Measurements from ENCODE around the gene DNM3.

DNM3 gene

GRCh38 chr1:172185211-172185610 lies 343.9 kb downstream of the DNM3 start:
- no peak for FAIRE-seq

- FAIRE-seq = no peak
These were observed 344.7 kb downstream of the DNM3 start for GRCh38 chr1:172185996-172186395.

- no peak for FAIRE-seq
These were observed 360.3 kb downstream of the DNM3 start for GRCh38 chr1:172201572-172201971.

- FAIRE-seq = peak; percentile 10
These were observed 362.0 kb downstream of the DNM3 start for GRCh38 chr1:172203135-172203823.

- FAIRE-seq = no peak
These were observed 362.6 kb downstream of the DNM3 start for GRCh38 chr1:172203902-172204301.

GRCh38 chr1:172206256-172206655 lies 365.0 kb downstream of the DNM3 start:
- FAIRE-seq = no peak

GRCh38 chr1:172208635-172209034 lies 367.3 kb downstream of the DNM3 start:
- FAIRE-seq = no peak

- FAIRE-seq = no peak
These were observed 369.9 kb downstream of the DNM3 start for GRCh38 chr1:172211221-172211620.

- no peak for FAIRE-seq
These were observed 370.8 kb downstream of the DNM3 start for GRCh38 chr1:172212124-172212523.

- no peak for FAIRE-seq
These were observed 373.7 kb downstream of the DNM3 start for GRCh38 chr1:172215006-172215405.

GRCh38 chr1:172219966-172220365 lies 378.7 kb downstream of the DNM3 start:
- no peak for FAIRE-seq

GRCh38 chr1:172220376-172220775 lies 379.1 kb downstream of the DNM3 start:
- no peak for FAIRE-seq

- FAIRE-seq = no peak
These were observed 380.1 kb downstream of the DNM3 start for GRCh38 chr1:172221436-172221835.

GRCh38 chr1:172224871-172225270 lies 383.6 kb downstream of the DNM3 start:
- FAIRE-seq = no peak

GRCh38 chr1:172229942-172230341 lies 388.6 kb downstream of the DNM3 start:
- FAIRE-seq = no peak

- no peak for FAIRE-seq
These were observed 389.2 kb downstream of the DNM3 start for GRCh38 chr1:172230526-172230925.

- no peak for FAIRE-seq
These were observed 395.7 kb downstream of the DNM3 start for GRCh38 chr1:172236958-172237357.

- no peak for FAIRE-seq
These were observed 396.9 kb downstream of the DNM3 start for GRCh38 chr1:172238158-172238557.

- FAIRE-seq = no peak
These were observed 397.7 kb downstream of the DNM3 start for GRCh38 chr1:172238965-172239364.

GRCh38 chr1:172239901-172240300 lies 398.6 kb downstream of the DNM3 start:
- no peak for FAIRE-seq

- FAIRE-seq = no peak
These were observed 400.2 kb downstream of the DNM3 start for GRCh38 chr1:172241540-172241939.

- FAIRE-seq = no peak
These were observed 403.6 kb downstream of the DNM3 start for GRCh38 chr1:172244865-172245264.

GRCh38 chr1:172245788-172246187 lies 404.5 kb downstream of the DNM3 start:
- no peak for FAIRE-seq

- no peak for FAIRE-seq
These were observed 405.5 kb downstream of the DNM3 start for GRCh38 chr1:172246521-172247390.

All from colon (tissue), 2 donors.